HG02642 (cell line): ENCODE data around the gene NAALADL2.
"Not testable (repeated sequence)": the region's sequence is repeated elsewhere in the genome, so short reads cannot be mapped to it uniquely, and the experiment has no call there.

Experiments
- ATAC-seq: cut with Tn5 transposase; IDR thresholded peaks from one replicate; pipeline ENCODE4 v1.9.1; 2021; ENCODE audit warnings: mild to moderate bottlenecking; ENCODE audit not compliant: unreplicated experiment, poor library complexity

NAALADL2 gene

DNA sequence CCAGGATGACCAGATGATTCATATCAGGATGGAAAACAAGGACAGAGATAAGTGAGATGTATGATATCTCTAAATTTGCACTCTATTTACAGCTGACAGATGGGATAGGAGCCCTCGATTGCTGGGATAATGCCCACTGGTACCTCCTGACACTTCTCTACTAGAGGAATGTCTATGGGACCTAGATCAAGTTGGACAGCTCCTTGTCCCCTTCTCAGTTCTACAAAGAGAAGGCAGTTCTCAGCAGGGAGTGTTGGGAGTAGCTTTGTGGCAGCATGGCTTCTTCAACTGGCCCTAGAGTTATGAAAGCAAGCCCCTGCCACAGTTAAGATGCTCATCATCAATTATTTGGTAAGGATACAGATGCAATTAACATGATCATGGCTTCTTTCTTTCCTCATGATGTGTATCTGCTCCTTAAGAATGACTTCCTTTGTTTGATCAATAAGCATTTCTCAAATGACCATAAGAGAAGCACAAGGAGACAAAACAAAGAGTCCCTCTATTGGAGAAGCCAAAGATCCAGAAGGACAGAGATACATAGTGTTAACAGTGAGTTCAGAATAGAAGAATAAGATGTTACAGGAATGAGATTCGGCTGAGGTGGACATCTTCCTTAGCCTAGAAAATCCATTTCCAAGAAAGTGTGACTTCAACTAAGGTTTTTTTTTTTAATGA lies 481.3 kb downstream of the NAALADL2 start:
- no peak for ATAC-seq

DNA sequence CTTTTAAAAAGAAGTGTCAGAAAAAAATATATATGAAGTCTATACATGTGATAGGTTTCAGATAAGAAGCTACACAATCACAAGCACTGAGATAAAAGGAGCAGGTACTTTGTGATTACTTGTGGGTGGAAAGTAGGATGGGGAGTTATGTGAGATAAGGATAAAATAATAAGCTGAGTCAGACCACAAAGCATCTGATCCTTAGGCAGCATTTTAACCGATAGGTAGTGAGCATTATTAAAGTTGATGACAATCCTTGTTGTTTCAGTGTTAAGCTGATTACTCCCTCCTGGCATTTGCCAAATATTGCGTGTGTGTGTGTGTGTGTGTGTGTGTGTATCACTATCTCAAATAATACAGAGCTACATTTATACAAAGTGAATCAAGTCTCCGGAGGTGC lies 483.1 kb downstream of the NAALADL2 start:
- ATAC-seq, result no peak

DNA sequence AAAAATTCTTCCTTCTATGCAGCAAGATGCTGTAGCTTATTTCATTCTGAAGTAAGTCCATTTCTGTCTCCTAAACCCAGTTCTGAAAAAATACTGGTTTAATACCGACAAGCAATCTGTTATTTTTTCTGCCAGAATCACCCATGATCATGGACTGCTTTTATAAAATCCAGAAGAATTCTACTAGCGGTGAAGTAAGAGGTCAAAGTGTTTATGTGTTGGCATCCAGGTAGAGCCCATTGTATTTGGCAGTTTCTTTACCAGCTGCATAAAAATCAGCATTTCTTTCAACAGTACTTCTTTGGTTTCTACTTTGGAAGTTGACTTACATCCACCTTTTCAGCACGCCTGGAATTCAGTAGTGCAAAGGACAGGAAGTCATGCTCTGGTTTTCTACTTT lies 484.8 kb downstream of the NAALADL2 start:
- ATAC-seq, result no peak

DNA sequence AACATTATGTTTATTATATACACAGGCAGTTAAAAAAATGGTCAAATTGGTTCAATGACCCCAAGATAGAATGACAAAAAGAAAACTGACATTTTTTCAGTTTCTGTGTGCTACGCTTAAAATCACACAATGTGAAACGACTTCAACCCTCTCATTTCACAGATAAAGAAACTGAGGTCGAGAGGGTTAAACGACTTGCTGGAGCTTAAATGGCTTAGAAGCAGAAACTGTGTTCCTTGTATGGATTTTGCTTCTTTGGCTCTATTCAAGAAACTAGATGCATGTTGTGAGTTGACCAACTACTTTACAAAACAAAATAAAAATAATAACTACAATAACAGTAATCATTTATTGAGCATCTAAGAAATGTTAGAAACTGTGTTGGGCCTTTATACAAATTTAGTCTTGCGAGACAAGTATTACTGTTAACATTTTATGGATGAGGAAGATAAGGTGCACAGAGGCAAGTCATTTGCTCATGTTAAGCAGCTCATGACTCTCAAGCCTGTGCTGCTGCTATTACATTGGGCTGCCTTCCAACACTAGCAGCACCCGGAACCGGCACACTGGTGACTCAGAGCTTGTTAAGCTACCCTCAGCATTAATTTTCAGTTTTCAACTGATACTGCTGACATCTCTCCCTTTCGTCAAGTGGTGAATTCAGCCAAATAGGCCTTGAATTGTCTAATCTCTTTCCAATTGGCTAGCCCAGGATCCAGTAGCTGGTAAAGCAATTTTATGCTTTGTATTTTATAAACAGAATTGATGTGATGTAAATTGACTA lies 487.6 kb downstream of the NAALADL2 start:
- no peak for ATAC-seq

DNA sequence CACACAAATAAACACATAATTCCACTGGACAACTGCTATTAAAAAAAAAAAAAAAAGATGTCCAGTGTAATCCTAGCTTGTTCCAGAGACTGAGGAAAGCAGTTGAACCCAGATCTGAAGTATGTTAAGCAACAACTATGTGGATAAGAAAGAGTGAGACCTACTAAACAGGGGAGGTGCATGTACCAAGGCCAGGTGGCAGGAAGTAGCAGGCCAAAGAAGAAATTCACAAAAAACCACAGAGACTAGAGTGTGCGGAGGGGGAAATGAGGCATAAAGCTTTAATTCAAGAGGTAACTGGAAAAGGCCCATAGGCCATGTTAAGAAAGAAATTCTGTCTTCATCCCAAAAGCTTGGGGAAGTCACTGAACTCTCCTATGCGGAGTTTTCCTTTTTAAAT lies 490.0 kb downstream of the NAALADL2 start:
- ATAC-seq, result no peak

DNA sequence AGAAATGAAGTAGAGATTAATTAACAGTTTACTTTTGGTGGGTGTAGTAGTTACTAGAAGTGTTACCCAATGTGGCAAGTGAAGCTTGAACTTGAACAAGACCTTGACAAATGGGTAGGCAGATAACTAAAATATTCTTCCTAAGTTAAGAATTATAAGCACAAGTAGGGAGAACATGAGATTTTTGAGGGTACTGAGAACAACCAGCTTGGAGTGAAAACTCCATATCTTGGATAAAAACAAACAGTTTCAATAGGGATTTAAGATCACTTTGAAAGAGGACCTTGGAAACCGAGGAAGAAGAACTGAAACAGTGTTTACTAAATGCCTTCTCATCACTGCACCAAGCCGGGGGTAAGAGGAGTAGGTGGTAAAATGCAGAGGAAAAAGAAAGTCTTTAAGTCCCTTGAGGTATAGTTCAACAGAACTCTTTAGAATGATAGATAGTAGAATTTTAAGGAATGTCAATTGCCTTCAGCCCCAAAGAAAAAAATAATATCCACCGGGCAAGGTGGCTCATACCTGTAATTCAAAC lies 496.7 kb downstream of the NAALADL2 start:
- ATAC-seq, result no peak

DNA sequence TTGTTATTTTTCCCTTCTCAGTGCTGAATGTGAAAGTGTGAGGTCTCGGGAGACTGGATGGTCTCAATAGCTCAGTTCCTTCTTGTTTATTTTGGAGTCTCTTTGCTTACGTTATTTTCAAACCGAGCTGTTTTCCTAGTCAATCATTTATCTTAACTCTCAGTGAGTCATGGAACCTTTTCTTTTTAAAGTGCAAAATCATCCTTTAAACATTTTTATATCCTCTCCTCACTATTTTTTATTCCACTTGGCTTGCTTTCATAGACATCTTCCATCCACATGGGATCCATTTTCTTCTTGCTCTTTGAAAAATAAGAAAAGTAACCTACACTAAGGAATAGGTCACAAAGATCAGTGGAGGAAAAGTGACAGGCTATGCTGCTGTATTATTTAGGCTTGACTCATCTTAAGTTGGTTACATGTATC lies 497.8 kb downstream of the NAALADL2 start:
- no peak for ATAC-seq

DNA sequence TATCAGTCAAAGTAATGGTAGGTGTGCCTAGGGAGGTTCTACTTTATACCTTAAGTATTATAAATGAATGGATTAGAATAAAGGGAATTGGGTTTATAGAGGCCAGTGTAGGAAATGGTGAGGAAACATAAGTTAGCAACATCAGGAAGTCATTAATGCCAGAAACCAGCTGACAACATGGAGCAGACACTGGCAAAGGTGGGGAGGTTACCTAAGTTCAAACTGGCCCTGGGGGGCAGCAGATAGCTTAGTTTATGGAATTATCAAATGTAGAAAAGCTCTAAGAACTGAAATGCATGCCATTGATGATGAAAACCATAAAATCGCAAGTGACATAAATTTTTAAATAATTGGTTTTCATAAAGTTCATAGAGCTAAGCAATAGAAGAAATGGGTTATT lies 498.6 kb downstream of the NAALADL2 start:
- no peak for ATAC-seq

DNA sequence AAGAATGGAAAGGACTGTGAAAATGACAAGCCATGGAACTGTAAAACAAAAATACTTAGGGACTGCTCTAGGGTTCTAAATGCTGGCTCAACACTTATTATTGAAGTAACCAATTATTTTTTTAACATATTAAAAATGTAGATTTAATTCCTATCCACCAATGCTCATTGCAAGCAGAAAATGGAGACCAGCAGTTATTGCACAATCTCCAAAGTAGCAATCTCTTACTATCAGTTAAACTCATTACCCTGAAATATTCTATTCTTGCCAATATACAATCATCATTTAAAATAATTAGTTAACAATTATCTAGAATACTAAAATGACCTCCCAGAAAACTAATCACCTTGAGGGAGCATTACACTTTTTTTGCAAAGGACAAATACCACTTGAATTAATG lies 499.8 kb downstream of the NAALADL2 start:
- no peak for ATAC-seq

DNA sequence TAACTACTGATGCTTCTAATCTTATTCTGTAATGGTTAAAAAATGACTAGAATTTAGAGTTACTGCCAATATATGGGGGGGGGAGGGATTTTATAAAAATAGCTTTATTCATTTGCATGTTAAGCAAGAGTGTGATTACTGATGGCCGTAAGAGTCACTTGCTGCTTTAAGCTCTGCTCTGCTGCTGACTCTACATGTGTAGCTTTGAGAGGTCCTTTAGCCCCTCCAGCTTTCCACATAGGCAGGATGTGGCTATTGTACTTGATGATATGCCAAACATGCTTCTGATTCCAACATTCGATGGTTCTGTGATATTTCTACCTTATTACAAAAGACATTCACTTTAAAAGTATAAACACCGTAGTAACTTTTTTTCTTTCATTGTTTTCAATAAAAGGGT lies 511.3 kb downstream of the NAALADL2 start:
- not testable (repeated sequence) for ATAC-seq

DNA sequence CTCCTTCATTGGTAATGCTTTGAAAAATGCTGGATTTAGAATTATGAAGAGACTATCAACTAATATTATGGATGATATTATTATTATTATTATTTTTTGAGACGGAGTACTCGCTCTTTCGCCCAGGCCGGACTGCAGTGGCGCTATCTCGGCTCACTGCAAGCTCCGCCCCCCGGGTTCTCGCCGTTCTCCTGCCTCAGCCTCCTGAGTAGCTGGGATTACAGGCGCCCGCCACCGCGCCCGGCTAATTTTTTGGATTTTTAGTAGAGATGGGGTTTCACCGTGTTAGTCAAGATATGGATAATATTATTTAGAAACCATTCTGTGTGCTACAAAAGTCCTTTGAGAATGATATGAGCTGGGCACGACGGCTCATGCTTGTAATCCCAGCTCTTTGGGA lies 512.1 kb downstream of the NAALADL2 start:
- not testable (repeated sequence) for ATAC-seq

DNA sequence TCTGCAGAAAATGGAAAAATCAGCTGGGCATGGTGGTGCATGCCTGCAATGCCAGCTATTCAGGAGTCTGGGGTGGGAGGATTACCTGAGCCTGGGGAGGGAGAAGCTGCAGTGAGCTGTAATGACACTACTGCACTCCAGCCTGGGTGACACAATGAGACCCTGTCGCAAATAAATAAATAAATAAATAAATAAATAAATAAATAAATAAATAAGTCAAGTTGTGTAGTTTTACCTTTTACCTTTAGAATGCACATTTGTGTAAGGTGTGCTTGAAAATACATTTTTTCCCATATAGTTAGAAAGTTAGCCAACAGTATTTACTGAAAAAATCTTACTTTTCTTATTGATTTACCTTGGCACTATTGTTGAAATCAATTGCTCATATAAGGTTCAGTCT lies 515.6 kb downstream of the NAALADL2 start:
- ATAC-seq, result no peak

DNA sequence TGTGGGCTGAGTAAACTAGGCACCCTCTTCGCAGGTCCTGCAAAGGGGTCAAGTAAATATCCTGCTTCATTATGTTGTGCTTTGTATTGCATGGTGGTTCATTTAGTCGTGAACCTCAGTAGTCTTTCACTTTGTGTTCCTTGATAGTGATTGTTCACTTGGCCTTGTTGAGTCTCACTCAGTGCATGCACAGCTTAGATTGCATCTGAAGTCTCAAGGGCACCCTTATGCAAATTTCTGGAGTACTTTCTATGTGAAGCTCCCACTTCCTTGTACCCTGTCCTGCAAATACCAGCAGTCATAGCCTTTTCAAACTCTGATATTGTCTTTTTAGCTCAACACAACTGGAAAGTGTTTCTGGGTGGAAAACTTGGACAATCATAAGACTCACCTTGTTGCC lies 519.2 kb downstream of the NAALADL2 start:
- ATAC-seq, result peak; percentile 90

DNA sequence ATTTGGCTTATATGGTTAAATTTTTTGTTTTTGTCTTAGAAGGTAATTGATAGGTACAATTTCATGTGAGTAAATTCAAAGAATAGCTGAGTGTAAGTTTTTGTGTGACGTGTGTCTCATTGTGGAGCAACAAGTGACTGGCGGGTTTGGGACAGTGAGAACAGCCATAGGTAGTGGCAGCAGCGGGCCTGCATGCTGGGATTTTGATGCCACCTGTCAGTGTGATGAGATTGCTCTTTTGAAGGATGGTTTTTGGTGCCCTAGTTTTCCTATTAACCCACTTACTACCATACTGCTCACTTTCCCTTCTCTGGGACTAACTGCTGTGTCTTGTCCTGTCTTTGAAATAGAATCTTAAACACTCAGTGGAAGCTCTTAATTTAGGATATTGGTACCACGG lies 522.6 kb downstream of the NAALADL2 start:
- no peak for ATAC-seq

DNA sequence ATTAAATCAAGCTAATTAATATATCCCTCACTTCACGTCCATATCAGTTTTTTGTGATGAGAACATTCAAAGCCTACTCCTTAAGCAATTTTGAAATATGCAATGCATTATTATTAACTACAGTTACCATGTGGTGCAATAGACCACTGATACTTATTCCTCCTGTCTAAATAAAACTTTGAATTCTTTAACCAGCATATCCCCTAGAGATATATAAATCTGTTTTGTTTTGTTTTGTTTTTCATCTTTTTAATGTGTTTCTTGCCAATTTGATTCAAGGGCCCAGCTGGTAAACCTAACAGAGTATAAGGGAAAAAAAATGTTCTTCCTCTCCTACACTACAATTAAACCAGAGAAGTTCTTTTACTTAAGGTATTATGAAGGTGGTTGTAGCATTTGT lies 524.2 kb downstream of the NAALADL2 start:
- ATAC-seq, result no peak

DNA sequence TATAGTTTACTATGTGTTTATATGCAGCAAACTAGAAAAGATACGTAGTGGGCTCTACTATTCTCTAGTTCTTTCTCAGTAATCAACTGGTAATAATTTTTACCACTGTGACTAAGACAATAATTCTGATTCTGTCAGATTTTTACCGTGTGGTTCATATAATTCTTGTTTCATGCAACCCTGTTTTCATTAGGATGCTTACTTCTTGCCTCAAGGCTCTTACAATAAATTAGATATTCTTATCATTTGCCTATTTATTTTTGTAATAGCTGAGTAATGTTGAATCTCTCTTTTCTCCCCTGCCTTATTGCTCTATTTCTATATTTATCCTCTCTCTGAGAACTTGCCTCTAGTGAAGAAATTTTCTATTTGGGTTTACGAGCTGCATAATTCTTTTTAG lies 524.7 kb downstream of the NAALADL2 start:
- no peak for ATAC-seq

DNA sequence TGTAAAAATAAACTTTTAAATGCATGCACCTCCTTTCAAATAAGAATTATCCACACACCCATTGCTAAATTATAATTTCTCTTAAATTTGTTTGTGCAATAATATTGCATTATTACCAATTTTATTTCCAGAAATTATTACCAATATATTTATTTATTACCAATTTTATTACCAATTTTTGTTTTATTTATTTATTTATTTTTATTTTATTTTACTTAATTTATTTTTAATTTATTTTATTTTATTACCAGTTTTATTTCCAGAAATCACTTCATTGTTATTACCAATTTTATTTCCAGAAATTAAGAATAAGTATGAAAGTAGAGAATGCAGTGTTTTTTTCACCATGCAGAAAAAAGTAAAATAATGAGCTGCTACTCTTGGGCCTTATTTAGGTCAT lies 525.4 kb downstream of the NAALADL2 start:
- no peak for ATAC-seq

DNA sequence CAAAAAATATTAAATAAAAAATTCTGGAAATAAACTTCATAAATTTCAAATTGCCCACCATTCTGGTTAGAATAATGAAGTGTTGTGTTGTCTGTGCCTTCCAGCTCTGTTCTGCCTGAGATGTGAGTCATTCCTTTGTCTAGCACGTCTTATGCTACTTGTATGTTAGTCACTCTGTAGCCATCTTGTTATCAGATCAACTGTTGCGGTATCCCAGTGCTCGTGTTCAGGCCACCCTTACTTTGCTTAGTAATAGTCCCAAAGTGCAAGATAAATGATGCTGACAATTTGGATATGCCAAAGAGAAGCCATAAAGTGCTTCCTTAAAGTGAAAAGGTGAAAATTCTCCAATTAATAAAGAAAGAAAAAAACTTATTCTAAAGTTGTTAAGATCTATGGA lies 527.5 kb downstream of the NAALADL2 start:
- no peak for ATAC-seq

DNA sequence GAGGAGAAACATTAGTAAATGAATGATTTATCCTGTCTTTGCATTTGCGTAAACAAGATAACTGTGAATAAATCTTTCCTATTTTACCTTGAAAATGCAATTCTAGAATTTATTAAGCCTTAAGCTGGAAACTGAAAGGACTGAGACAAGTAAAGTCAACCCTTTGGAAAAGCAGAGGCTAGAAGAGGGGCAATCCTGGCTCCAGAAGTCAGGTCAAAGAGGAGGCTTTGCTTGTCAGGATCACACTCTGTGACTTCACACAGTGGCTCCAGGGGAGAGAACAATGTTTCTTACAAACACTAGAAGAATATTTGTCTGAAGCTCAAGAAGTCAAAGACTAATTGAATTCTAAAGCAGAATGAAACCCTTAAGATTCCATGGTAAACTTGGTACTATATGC lies 530.4 kb downstream of the NAALADL2 start:
- ATAC-seq, result no peak

DNA sequence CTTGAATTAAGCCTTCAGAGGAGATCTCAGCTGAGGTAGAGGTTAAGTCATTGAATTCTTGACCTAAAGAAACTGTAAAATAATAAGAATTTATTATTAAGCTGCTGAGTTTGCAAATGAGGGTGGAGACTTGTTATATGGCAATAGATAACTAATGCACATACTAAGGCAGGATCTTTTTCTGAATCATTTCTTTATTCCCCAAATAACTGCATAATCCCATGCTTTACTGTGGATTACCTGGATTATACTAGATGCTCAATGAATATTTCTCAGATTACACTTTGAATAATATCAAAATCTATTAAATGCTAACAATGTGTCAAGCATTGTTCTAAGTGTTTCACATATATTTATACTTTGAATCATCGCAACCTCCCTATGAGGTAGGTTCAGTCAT lies 532.5 kb downstream of the NAALADL2 start:
- ATAC-seq, result no peak

DNA sequence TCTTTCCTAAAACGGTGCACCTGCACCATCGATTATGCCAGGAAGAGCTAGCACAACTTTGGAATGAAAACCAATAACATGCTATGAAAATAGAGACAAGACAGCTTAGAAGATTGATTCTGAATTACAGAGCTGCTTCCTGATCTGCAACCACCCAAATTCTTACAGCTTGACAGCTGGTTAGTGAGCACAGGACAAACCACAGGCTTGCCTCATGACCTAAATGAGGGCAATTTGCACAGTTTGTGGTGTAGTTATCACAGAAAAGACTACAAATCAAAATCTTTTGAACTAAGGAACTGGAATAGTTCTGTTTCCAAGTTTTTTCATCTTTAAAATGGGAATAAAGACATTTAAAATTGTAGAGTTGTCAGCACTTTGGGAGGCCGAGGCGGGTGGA lies 533.5 kb downstream of the NAALADL2 start:
- ATAC-seq, result no peak

DNA sequence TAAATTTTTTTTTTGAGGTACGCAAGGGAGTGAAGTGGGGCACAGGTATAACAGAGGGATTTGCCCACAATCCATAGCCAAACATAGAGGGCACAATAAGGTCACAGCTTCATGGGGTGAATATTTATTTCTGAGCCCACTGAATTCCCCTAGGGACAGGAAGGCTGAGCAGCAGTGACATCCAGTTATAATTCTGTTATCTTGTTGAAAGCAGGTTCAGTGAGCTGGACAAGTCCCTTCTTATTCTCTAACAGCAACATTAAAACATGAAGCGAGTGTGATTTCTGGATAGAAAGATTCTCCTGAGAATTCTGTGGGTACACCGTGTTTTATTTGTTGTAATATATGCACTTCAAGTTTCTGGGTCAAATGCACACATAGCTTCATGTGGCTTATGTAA lies 538.2 kb downstream of the NAALADL2 start:
- no peak for ATAC-seq
